B cell (primary cell): ENCODE data around the gene PLEKHA5. TPM values are rescaled to one million over a fixed set of nuclear protein-coding genes. Genes with fewer than 3 reads are reported as not detected.
"Not testable (repeated sequence)": the region's sequence is repeated elsewhere in the genome, so short reads cannot be mapped to it uniquely, and the experiment has no call there.

Experiments
- ATAC-seq: fragments of 200-7000 bp; cut with Tn5 transposase; one replicate; pipeline ENCODE4 v1.10.0; 2021; ENCODE audit warnings: low read depth, mild to moderate bottlenecking, moderate number of reproducible peaks, moderate library complexity
- CTCF ChIA-PET: fragments of 350-600 bp; sonication (Branson Sonifier 250); formaldehyde crosslinking; loops from one replicate; lab custom pipeline; 2021; ENCODE audit warnings: antibody characterized with exemption, inconsistent platforms; lab: Charles Lee
- POLR2A ChIA-PET: fragments of 350-600 bp; sonication (Branson Sonifier 250); formaldehyde crosslinking; loops from one replicate; lab custom pipeline; 2021; ENCODE audit warnings: antibody characterized with exemption; lab: Charles Lee
- DNase-seq: peaks from one replicate; pipeline ENCODE4 v3.0.0; 2013
- H2AFZ ChIP-seq: 2 replicates; pipeline ENCODE4 v1.6.1; 2012; ENCODE audit warnings: mild to moderate bottlenecking, low read depth, low read length; ENCODE audit not compliant: insufficient read depth, poor library complexity, severe bottlenecking
- H3K27ac ChIP-seq, 2 donors: 1 replicate in 1 of 2; 2 replicates in 1 of 2; pipeline ENCODE4 v1.5.1; 2012 to 2013; ENCODE audit warnings: low read length in 2 of 2, mild to moderate bottlenecking in 2 of 2, moderate library complexity in 1 of 2
- H3K27me3 ChIP-seq, 4 experiments: fragments of 200-600 bp in 1 of 4; sonication (generic) in 1 of 4; replicated peaks in 1 of 4; 1 replicate in 2 of 4; 2 replicates in 2 of 4; pipeline versions ENCODE4 v1.6.1 to v1.7.0; 2013 to 2016; ENCODE audit warnings: low read length in 3 of 4, mild to moderate bottlenecking in 2 of 4, mixed read lengths in 1 of 4, moderate library complexity in 1 of 4; ENCODE audit not compliant: insufficient read depth in 4 of 4, control insufficient read depth in 3 of 4; ENCODE audit errors: control extremely low read depth in 1 of 4
- H3K36me3 ChIP-seq, 2 experiments: replicated peaks in 1 of 2; 1 replicate in 1 of 2; 2 replicates in 1 of 2; pipeline versions ENCODE4 v1.6.1 to v1.7.1; 2013; ENCODE audit warnings: low read length in 1 of 2; ENCODE audit not compliant: insufficient read depth in 2 of 2, control insufficient read depth in 1 of 2; ENCODE audit errors: control extremely low read depth in 1 of 2, extremely low read depth in 1 of 2
- H3K4me1 ChIP-seq, 2 donors: fragments of 200-600 bp in 1 of 2; sonication (generic) in 1 of 2; 1 replicate in 1 of 2; 2 replicates in 1 of 2; pipeline versions ENCODE4 v1.5.1 to v1.6.1; 2013 to 2017; ENCODE audit warnings: low read length in 2 of 2; ENCODE audit not compliant: control insufficient read depth in 2 of 2, insufficient read depth in 2 of 2
- H3K4me2 ChIP-seq: replicated peaks from 2 replicates; pipeline ENCODE3; 2012; ENCODE audit warnings: mild to moderate bottlenecking, low read depth, low read length; ENCODE audit not compliant: poor library complexity, severe bottlenecking
- H3K4me3 ChIP-seq, 5 experiments: fragments of 200-600 bp in 1 of 5; sonication (generic) in 1 of 5; 1 replicate in 3 of 5; 2 replicates in 2 of 5; pipeline versions ENCODE4 v1.5.1 to v1.7.0; 2011 to 2016; ENCODE audit warnings: low read length in 4 of 5, mild to moderate bottlenecking in 4 of 5, low read depth in 2 of 5, control low read depth in 1 of 5, moderate library complexity in 1 of 5; ENCODE audit not compliant: insufficient read depth in 1 of 5; ENCODE audit errors: control extremely low read depth in 1 of 5, extremely low read depth in 1 of 5
- H3K79me2 ChIP-seq: fragments of 200-600 bp; sonication (generic); one replicate; pipeline ENCODE4 v1.6.0; 2016; ENCODE audit warnings: low read length; ENCODE audit not compliant: control insufficient read depth, insufficient read depth
- H3K9ac ChIP-seq: fragments of 200-600 bp; sonication (generic); 2 replicates; pipeline ENCODE4 v1.6.1; 2017; ENCODE audit warnings: mild to moderate bottlenecking, low read length, moderate library complexity
- H3K9me3 ChIP-seq, 3 donors: one replicate each; pipeline versions ENCODE4 v1.6.1 to v1.7.1; 2013; ENCODE audit warnings: low read length in 2 of 3; ENCODE audit not compliant: control insufficient read depth in 2 of 3, insufficient read depth in 1 of 3; ENCODE audit errors: control extremely low read depth in 1 of 3
- H4K20me1 ChIP-seq: 2 replicates; pipeline ENCODE4 v1.6.0; 2012; ENCODE audit warnings: mild to moderate bottlenecking, low read length; ENCODE audit not compliant: insufficient read depth, control insufficient read depth, poor library complexity, severe bottlenecking
- H3K27ac Mint-ChIP-seq: one replicate; pipeline ENCODE4 v1.8.0; 2021; ENCODE audit warnings: mixed read lengths
- H3K27me3 Mint-ChIP-seq: one replicate; pipeline ENCODE4 v1.8.0; 2021; ENCODE audit warnings: mixed read lengths
- H3K4me1 Mint-ChIP-seq: one replicate; pipeline ENCODE4 v1.8.0; 2021; ENCODE audit warnings: mixed read lengths
- H3K4me3 Mint-ChIP-seq: one replicate; pipeline ENCODE4 v1.8.0; 2021; ENCODE audit warnings: mixed read lengths
- H3K9me3 Mint-ChIP-seq: one replicate; pipeline ENCODE4 v1.8.0; 2022; ENCODE audit warnings: mixed read lengths; ENCODE audit not compliant: insufficient read depth
- EZH2 ChIP-seq: IDR thresholded peaks from 2 replicates; pipeline ENCODE4 v1.6.1; 2012; ENCODE audit warnings: borderline replicate concordance, low read depth, mild to moderate bottlenecking, moderate library complexity, low read length; ENCODE audit not compliant: insufficient read depth, poor library complexity, severe bottlenecking
- WGBS: methylation state at CpG from one replicate; pipeline ENCODE4 v1.1.5; 2013; ENCODE audit warnings: missing lambda C conversion rate; ENCODE audit not compliant: insufficient coverage; 5-methylcytosine and 5-hydroxymethylcytosine counted together
- intact Hi-C: fragments of 100-400 bp; cut with micrococcal nuclease; formaldehyde crosslinking; loops from one replicate; pipeline ENCODE4 v1.10.0; 2022
- polyA plus RNA-seq: library from polyadenylated mRNA; depleted of rRNA; stranded (reverse); fragments of >200 nt; gene quantifications from 2 replicates; pipeline ENCODE4 v1.2.3, GENCODE V29; 2012
- total RNA-seq, 2 donors: library from RNA; stranded (reverse); fragments of 120-200 nt in 1 of 2; gene quantifications; 1 replicate in 1 of 2; 2 replicates in 1 of 2; pipeline versions ENCODE4 v1.2.3 to v1.2.4, GENCODE V29; 2013 to 2022
- TF ChIP-seq, protein P1 (sequence below): fragments of 200-600 bp; IDR thresholded peaks from one replicate; pipeline ENCODE4 v1.8.0; 2022; ENCODE audit warnings: antibody characterized with exemption, mild to moderate bottlenecking

Gene PLEKHA5
- total and polyA plus RNA-seq, 2 donors (not counting 1 experiment from before 2014, with no cell fraction given), result 0.03 to 0.22 TPM

GRCh38 chr12:19303496-19303895, 174.0 kb downstream of the PLEKHA5 start:
- Mint-ChIP-seq H3K4me3 (no peak overlapping the region), H3K27ac (no peak overlapping the region), H3K27me3 (no peaks in the 10 kb centered on the region), H3K9me3 (no peaks in the 10 kb centered on the region), H3K4me1 (no peaks in the 10 kb centered on the region)
- H3K36me3 ChIP-seq, result no peaks in the 10 kb centered on the region
- ChIA-PET CTCF (interaction anchor here (1.3 kb wide), 2 partner anchors 12 to 15 kb away, joined by 4 to 9 read pairs; no protein-coding TSS in a partner anchor), POLR2A (no interaction called here)
- H3K4me2 ChIP-seq, result no peak overlapping the region
- no peaks in the 10 kb centered on the region for H4K20me1 ChIP-seq
- H3K9me3 ChIP-seq, result no peaks in the 10 kb centered on the region
- H3K9ac ChIP-seq, result no peak overlapping the region
- ATAC-seq, result no peak
- no peak overlapping the region for H3K27ac ChIP-seq
- TF ChIP-seq, protein P1, sequence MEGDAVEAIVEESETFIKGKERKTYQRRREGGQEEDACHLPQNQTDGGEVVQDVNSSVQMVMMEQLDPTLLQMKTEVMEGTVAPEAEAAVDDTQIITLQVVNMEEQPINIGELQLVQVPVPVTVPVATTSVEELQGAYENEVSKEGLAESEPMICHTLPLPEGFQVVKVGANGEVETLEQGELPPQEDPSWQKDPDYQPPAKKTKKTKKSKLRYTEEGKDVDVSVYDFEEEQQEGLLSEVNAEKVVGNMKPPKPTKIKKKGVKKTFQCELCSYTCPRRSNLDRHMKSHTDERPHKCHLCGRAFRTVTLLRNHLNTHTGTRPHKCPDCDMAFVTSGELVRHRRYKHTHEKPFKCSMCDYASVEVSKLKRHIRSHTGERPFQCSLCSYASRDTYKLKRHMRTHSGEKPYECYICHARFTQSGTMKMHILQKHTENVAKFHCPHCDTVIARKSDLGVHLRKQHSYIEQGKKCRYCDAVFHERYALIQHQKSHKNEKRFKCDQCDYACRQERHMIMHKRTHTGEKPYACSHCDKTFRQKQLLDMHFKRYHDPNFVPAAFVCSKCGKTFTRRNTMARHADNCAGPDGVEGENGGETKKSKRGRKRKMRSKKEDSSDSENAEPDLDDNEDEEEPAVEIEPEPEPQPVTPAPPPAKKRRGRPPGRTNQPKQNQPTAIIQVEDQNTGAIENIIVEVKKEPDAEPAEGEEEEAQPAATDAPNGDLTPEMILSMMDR, result no peak
- TF ChIP-seq EZH2, result no peak
- H2AFZ ChIP-seq, result no peak overlapping the region
- whole genome bisulfite sequencing, result 89% methylated on average over 3 of the region's 3 CpGs
- no peaks in the 10 kb centered on the region for H3K4me1 ChIP-seq
- H3K4me3 ChIP-seq, result no peak overlapping the region
- intact Hi-C loops, result no loop called here
- no peak for DNase-seq
- no peaks in the 10 kb centered on the region for H3K27me3 ChIP-seq
- no peaks in the 10 kb centered on the region for H3K79me2 ChIP-seq

GRCh38 chr12:19304149-19304750, 174.7 kb downstream of the PLEKHA5 start:
- H4K20me1 ChIP-seq, result no peaks in the 10 kb centered on the region
- H3K4me3 ChIP-seq, result no peak overlapping the region
- Mint-ChIP-seq H3K9me3 (no peaks in the 10 kb centered on the region), H3K27ac (no peak overlapping the region), H3K27me3 (no peaks in the 10 kb centered on the region), H3K4me3 (no peak overlapping the region), H3K4me1 (no peaks in the 10 kb centered on the region)
- DNase-seq, result no peak
- 100% methylated on average over 5 of the region's 10 CpGs for WGBS
- no peak overlapping the region for H3K4me2 ChIP-seq
- no peak overlapping the region for H3K9ac ChIP-seq
- no peaks in the 10 kb centered on the region for H3K4me1 ChIP-seq
- ATAC-seq, result no peak
- TF ChIP-seq EZH2, result no peak
- H2AFZ ChIP-seq, result no peak overlapping the region
- no peaks in the 10 kb centered on the region for H3K79me2 ChIP-seq
- intact Hi-C loops, result no loop called here
- H3K27me3 ChIP-seq, result no peaks in the 10 kb centered on the region
- no peaks in the 10 kb centered on the region for H3K9me3 ChIP-seq
- POLR2A ChIA-PET, result no interaction called here
- CTCF ChIA-PET, result interaction anchor here (1.3 kb wide), 1 partner anchor 13 kb away, joined by 9 read pairs; no protein-coding TSS in a partner anchor
- no peak overlapping the region for H3K27ac ChIP-seq
- no peaks in the 10 kb centered on the region for H3K36me3 ChIP-seq

DNA sequence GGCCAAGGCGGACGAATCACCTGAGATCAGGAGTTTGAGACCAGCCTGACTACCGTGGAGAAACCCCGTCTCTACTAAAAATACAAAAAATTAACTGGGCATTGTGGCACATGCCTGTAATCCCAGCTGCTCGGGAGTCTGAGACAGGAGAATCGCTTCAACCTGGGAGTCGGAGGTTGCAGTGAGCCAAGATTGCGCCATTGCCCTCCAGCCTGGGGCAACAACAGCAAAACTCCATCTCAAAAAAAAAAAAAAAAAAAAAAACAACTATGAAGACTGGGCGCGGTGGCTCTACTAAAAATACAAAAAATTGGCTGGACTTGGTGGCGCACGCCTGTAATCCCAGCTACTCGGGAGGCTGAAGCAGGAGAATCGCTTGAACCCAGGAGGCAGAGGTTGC, 176.1 kb downstream of the PLEKHA5 start:
- intact Hi-C loops, H3K4me2 ChIP-seq, H3K27me3 ChIP-seq, H3K9ac ChIP-seq, H3K36me3 ChIP-seq, H3K9me3 ChIP-seq, POLR2A ChIA-PET, H3K27me3 Mint-ChIP-seq, ATAC-seq, H3K4me1 ChIP-seq, H2AFZ ChIP-seq, H4K20me1 ChIP-seq, H3K9me3 Mint-ChIP-seq, CTCF ChIA-PET, H3K27ac ChIP-seq, H3K4me3 ChIP-seq, H3K27ac Mint-ChIP-seq, H3K4me3 Mint-ChIP-seq, H3K4me1 Mint-ChIP-seq, H3K79me2 ChIP-seq, DNase-seq: not testable (repeated sequence)
- 95% methylated on average over 6 of the region's 14 CpGs for WGBS
